HepG2 (cell line): ENCODE data around the gene SH3PXD2A. TPM values are rescaled to one million over a fixed set of nuclear protein-coding genes. Genes with fewer than 3 reads are reported as not detected.

Source experiments
- ADNP ChIP-seq: sonication (generic); formaldehyde crosslinking; IDR thresholded peaks from 2 replicates; pipeline ENCODE4 v1.4.0; 2020; ENCODE audit warnings: missing genetic modification reagents
- ARNT ChIP-seq: fragments of 450-650 bp; IDR thresholded peaks from 2 replicates; pipeline ENCODE4 v1.6.1; 2017
- ATF3 ChIP-seq: sonication (generic); formaldehyde crosslinking; IDR thresholded peaks from 2 replicates; pipeline ENCODE4 v1.4.0; 2020; ENCODE audit warnings: missing genetic modification reagents
- GATAD1 ChIP-seq: IDR thresholded peaks from 2 replicates; pipeline ENCODE4 v1.6.1; 2016; ENCODE audit warnings: missing genetic modification reagents, missing compliant biosample characterization
- HDAC1 ChIP-seq: sonication (generic); formaldehyde crosslinking; IDR thresholded peaks from 2 replicates; pipeline ENCODE4 v1.5.1; 2020; ENCODE audit warnings: mild to moderate bottlenecking, missing genetic modification reagents
- HOXD1 ChIP-seq: sonication (generic); formaldehyde crosslinking; IDR thresholded peaks from 2 replicates; pipeline ENCODE4 v1.5.0; 2020; ENCODE audit warnings: missing genetic modification reagents
- KLF9 ChIP-seq: IDR thresholded peaks from 2 replicates; pipeline ENCODE4 v1.6.1; 2016; ENCODE audit warnings: low read depth
- NBN ChIP-seq: fragments of 450-650 bp; conservative IDR thresholded peaks from 2 replicates; pipeline ENCODE4 v1.6.1; 2017
- RXRA ChIP-seq: sonication (generic); formaldehyde crosslinking; IDR thresholded peaks from 2 replicates; pipeline ENCODE4 v1.5.1; 2020; ENCODE audit warnings: missing genetic modification reagents
- STAG1 ChIP-seq: sonication (generic); formaldehyde crosslinking; IDR thresholded peaks from 2 replicates; pipeline ENCODE4 v1.4.0; 2020; ENCODE audit warnings: missing genetic modification reagents
- TBX2 ChIP-seq: sonication (generic); formaldehyde crosslinking; IDR thresholded peaks from 2 replicates; pipeline ENCODE4 v1.5.0; 2020; ENCODE audit warnings: missing genetic modification reagents, mild to moderate bottlenecking, borderline replicate concordance
- ZBTB38 ChIP-seq: sonication (generic); formaldehyde crosslinking; IDR thresholded peaks from 2 replicates; pipeline ENCODE4 v1.5.1; 2020; ENCODE audit warnings: mild to moderate bottlenecking, missing genetic modification reagents
- ZFP90 ChIP-seq: sonication (generic); formaldehyde crosslinking; IDR thresholded peaks from 2 replicates; pipeline ENCODE4 v1.8.0; 2022; ENCODE audit warnings: missing genetic modification reagents, mild to moderate bottlenecking, inconsistent platforms, borderline replicate concordance
- ZGPAT ChIP-seq: IDR thresholded peaks from 2 replicates; pipeline ENCODE4 v1.6.1; 2016; ENCODE audit warnings: mild to moderate bottlenecking
- ZNF138 ChIP-seq: sonication (generic); formaldehyde crosslinking; IDR thresholded peaks from 2 replicates; pipeline ENCODE4 v1.5.0; 2020; ENCODE audit warnings: mild to moderate bottlenecking, low read depth, missing genetic modification reagents
- ZNF296 ChIP-seq: sonication (generic); formaldehyde crosslinking; conservative IDR thresholded peaks from 2 replicates; pipeline ENCODE4 v1.5.0; 2020; ENCODE audit warnings: mild to moderate bottlenecking, missing genetic modification reagents
- ZNF646 ChIP-seq: sonication (generic); formaldehyde crosslinking; IDR thresholded peaks from 2 replicates; pipeline ENCODE4 v1.9.0; 2021; ENCODE audit warnings: mild to moderate bottlenecking, missing genetic modification reagents
- ZNF713 ChIP-seq: sonication (generic); formaldehyde crosslinking; IDR thresholded peaks from 2 replicates; pipeline ENCODE4 v1.4.0; 2020; ENCODE audit warnings: mild to moderate bottlenecking, missing genetic modification reagents
- ZNF792 ChIP-seq: IDR thresholded peaks from 2 replicates; pipeline ENCODE4 v1.6.1; 2016
- polyA plus RNA-seq, 8 experiments: library from polyadenylated mRNA; depleted of rRNA in 3 of 8; stranded (reverse) in 7 of 8; unstranded in 1 of 8; fragments of >200 nt; fragmentation: Illumina TruSeq in 4 of 8; extraction: Trizol in 4 of 8; gene quantifications; 2 replicates each; pipeline versions ENCODE4 v1.2.1 to v1.2.3, GENCODE V29; 2011 to 2016; ENCODE audit warnings: low read depth in 4 of 8, missing spikeins in 1 of 8, mixed read lengths in 1 of 8; ENCODE audit not compliant: insufficient read depth in 1 of 8
- total RNA-seq, 5 experiments: library from RNA; depleted of rRNA; stranded (reverse); fragments of >200 nt; fragmentation: Illumina TruSeq; extraction: Trizol; gene quantifications; 2 replicates each; pipeline ENCODE4 v1.2.3, GENCODE V29; 2016; ENCODE audit warnings: low read depth in 1 of 5

Gene SH3PXD2A
- total and polyA plus RNA-seq, 2 of the 13 experiments (the other 11 are each of a cell fraction or from before 2014, with no cell fraction given), result 11.1 to 11.3 TPM

GRCh38 chr10:103660364-103661197, 194.8 kb downstream of the SH3PXD2A start (continued):
- TF ChIP-seq ZNF646 (CRISPR knock-in tag), result no peak
- no peak for TF ChIP-seq KLF9 (CRISPR knock-in tag)
- peak; percentile 78; the same call in 1 of the 2 replicates for TF ChIP-seq HOXD1 (CRISPR knock-in tag)
- no peak for TF ChIP-seq RXRA (CRISPR knock-in tag)
- TF ChIP-seq ATF3, result no peak
- 0 out of 2 replicates have a peak, but pooled peaks have one; percentile 19 for TF ChIP-seq STAG1
- TF ChIP-seq GATAD1 (CRISPR knock-in tag), result peak; percentile 53; the same call in 1 of the 2 replicates
- no peak for TF ChIP-seq NBN
- no peak for TF ChIP-seq ZNF296 (CRISPR knock-in tag)
- peak; percentile 93 for TF ChIP-seq HDAC1 (CRISPR knock-in tag)
- TF ChIP-seq ZNF792 (CRISPR knock-in tag), result no peak
- no peak for TF ChIP-seq ADNP
- TF ChIP-seq ARNT, result no peak
- peak; percentile 37; the same call in 1 of the 2 replicates for TF ChIP-seq TBX2 (CRISPR knock-in tag)
- no peak for TF ChIP-seq ZBTB38 (CRISPR knock-in tag)
- peak; percentile 20; the same call in 1 of the 2 replicates for TF ChIP-seq ZFP90 (CRISPR knock-in tag)
- peak; percentile 45 for TF ChIP-seq ZNF138 (CRISPR knock-in tag)
- TF ChIP-seq ZNF713 (CRISPR knock-in tag), result no peak
- peak; percentile 57; the same call in 1 of the 2 replicates for TF ChIP-seq ZGPAT (CRISPR knock-in tag)
